ENCODE data around the gene CNIH3.
A peak's percentile ranks its signal among the peaks of the same experiment; 100 is the strongest.
"Not testable (repeated sequence)": the region's sequence is repeated elsewhere in the genome, so short reads cannot be mapped to it uniquely, and the experiment has no call there.

CNIH3 gene

GRCh38 chr1:224703702-224704101, 87.6 kb downstream of the CNIH3 start:
- TF ChIP-seq CTCF (IDR thresholded peaks at IDR 0.05; ENCODE audit: insufficient read depth, low read depth, low read length, missing control alignments) = no peak
- peak; percentile 15 for DNase-seq (ENCODE audit: low read depth)
- H3K4me3 ChIP-seq (ENCODE audit: low read length) = no peak overlapping the region

GRCh38 chr1:224704107-224704735, 88.1 kb downstream of the CNIH3 start:
- DNase-seq (ENCODE audit: low read depth) = no peak
- H3K4me3 ChIP-seq (ENCODE audit: low read length) = no peak overlapping the region
- TF ChIP-seq CTCF (IDR thresholded peaks at IDR 0.05; ENCODE audit: insufficient read depth, low read depth, low read length, missing control alignments) = no peak

- TF ChIP-seq CTCF (IDR thresholded peaks at IDR 0.05; ENCODE audit: insufficient read depth, low read depth, low read length, missing control alignments) = no peak
- no peak overlapping the region for H3K4me3 ChIP-seq (ENCODE audit: low read length)
- DNase-seq (ENCODE audit: low read depth) = no peak
These were observed 89.5 kb downstream of the CNIH3 start for GRCh38 chr1:224705578-224705977.

- peak; percentile 63 for DNase-seq (ENCODE audit: low read depth)
- H3K4me3 ChIP-seq (ENCODE audit: low read length) = no peak overlapping the region
- no peak for TF ChIP-seq CTCF (IDR thresholded peaks at IDR 0.05; ENCODE audit: insufficient read depth, low read depth, low read length, missing control alignments)
These were observed 92.0 kb downstream of the CNIH3 start for GRCh38 chr1:224707843-224708725.

GRCh38 chr1:224710196-224710595, 94.1 kb downstream of the CNIH3 start:
- no peak for TF ChIP-seq CTCF (IDR thresholded peaks at IDR 0.05; ENCODE audit: insufficient read depth, low read depth, low read length, missing control alignments)
- DNase-seq (ENCODE audit: low read depth) = no peak

GRCh38 chr1:224711231-224711756, 95.2 kb downstream of the CNIH3 start:
- DNase-seq (ENCODE audit: low read depth); H3K4me3 ChIP-seq (ENCODE audit: low read length): not testable (repeated sequence)

More at GRCh38 chr1:224710196-224710595, 94.1 kb downstream of the CNIH3 start:
- H3K4me3 ChIP-seq (ENCODE audit: low read length) = no peak overlapping the region

GRCh38 chr1:224711876-224712275, 95.8 kb downstream of the CNIH3 start:
- DNase-seq (ENCODE audit: low read depth) = no peak
- H3K4me3 ChIP-seq (ENCODE audit: low read length) = no peak overlapping the region
- no peak for TF ChIP-seq CTCF (IDR thresholded peaks at IDR 0.05; ENCODE audit: insufficient read depth, low read depth, low read length, missing control alignments)

All from epithelial cell of esophagus (primary cell).